Stomach (tissue), 9 donors: Measurements from ENCODE around the gene GPLD1. TPM values are rescaled to one million over a fixed set of nuclear protein-coding genes. Genes with fewer than 3 reads are reported as not detected.

Experiments used
- DNase-seq, 2 donors: peaks; one replicate each; pipeline versions ENCODE4 v3.0.0 to v3.0.0-alpha.2; 2013 to 2019
- H3K27ac ChIP-seq, 5 donors: fragments of 200-600 bp in 4 of 5; sonication (generic) in 4 of 5; one replicate each; pipeline ENCODE4 v1.5.1; 2013 to 2019; ENCODE audit warnings: mild to moderate bottlenecking in 1 of 5, moderate library complexity in 1 of 5
- H3K27me3 ChIP-seq, 3 donors: fragments of 200-600 bp; sonication (generic); one replicate each; pipeline ENCODE4 v1.5.1; 2017 to 2019; ENCODE audit warnings: mixed run types in 1 of 3
- H3K36me3 ChIP-seq, 4 donors: fragments of 200-600 bp; sonication (generic); 1 replicate in 3 of 4; 2 replicates in 1 of 4; pipeline ENCODE4 v1.5.1; 2016 to 2019
- H3K4me1 ChIP-seq, 4 donors: fragments of 200-600 bp; sonication (generic); one replicate each; pipeline ENCODE4 v1.5.1; 2016 to 2019
- H3K4me3 ChIP-seq, 4 donors: fragments of 200-600 bp; sonication (generic) in 3 of 4; one replicate each; pipeline ENCODE4 v1.5.1; 2016 to 2019; ENCODE audit warnings: mild to moderate bottlenecking in 1 of 4
- H3K9me3 ChIP-seq, 4 donors: fragments of 200-600 bp; sonication (generic); one replicate each; pipeline ENCODE4 v1.5.1; 2016 to 2019
- CTCF ChIP-seq, 7 experiments: fragments of 450-650 bp in 4 of 7; fragments of 200-600 bp in 3 of 7; sonication (generic) in 3 of 7; IDR thresholded peaks; one replicate each; pipeline ENCODE4 v1.5.1; 2016 to 2019; ENCODE audit warnings: antibody characterized with exemption in 7 of 7, control low read depth in 2 of 7, mild to moderate bottlenecking in 1 of 7
- EP300 ChIP-seq: sonication (generic); formaldehyde crosslinking; IDR thresholded peaks from one replicate; pipeline ENCODE4 v1.6.1; 2017; ENCODE audit warnings: antibody characterized with exemption
- POLR2A ChIP-seq, 4 donors: fragments of 450-650 bp; IDR thresholded peaks; one replicate each; pipeline ENCODE4 v1.6.1; 2016; ENCODE audit warnings: antibody characterized with exemption in 4 of 4, control low read depth in 2 of 4, mild to moderate bottlenecking in 1 of 4, moderate library complexity in 1 of 4
- POLR2AphosphoS5 ChIP-seq, 3 donors: sonication (generic); formaldehyde crosslinking; IDR thresholded peaks; one replicate each; pipeline ENCODE4 v1.6.1; 2016; ENCODE audit warnings: antibody characterized with exemption in 3 of 3
- WGBS, 5 donors: extraction: QIAGEN DNeasy Blood & Tissue Kit in 3 of 5; methylation state at CpG; one replicate each; pipeline versions ENCODE4 v1.1.5 to v1.1.7; 2013 to 2018; 5-methylcytosine and 5-hydroxymethylcytosine counted together
- intact Hi-C: fragments of 100-400 bp; cut with DNase I; formaldehyde crosslinking; loops from one replicate; pipeline ENCODE4 v1.15.1; 2023; ENCODE audit warnings: low total_unique reads
- polyA plus RNA-seq, 3 donors: library from polyadenylated mRNA; stranded (reverse); fragments of 200-250 nt; gene quantifications; one replicate each; pipeline ENCODE4 v1.2.3, GENCODE V29; 2013
- total RNA-seq, 5 donors: library from RNA; depleted of rRNA; stranded (reverse); fragments of >200 nt; gene quantifications; one replicate each; pipeline versions ENCODE4 v1.1.0 to v1.2.3, GENCODE V29; 2014 to 2016
- donor health status: healthy with polysubstance abuse.
- donor health status: Bipolar disorder and iron deficiency.
- donor health status: healthy.

GPLD1 gene
- total and polyA plus RNA-seq, 8 donors = 0.18 to 2.8 (median 0.44) TPM; not detected in 2

GRCh38 chr6:24428615-24429014 is 60.8 kb downstream of the GPLD1 start:
- no peaks in the 10 kb centered on the region for H3K27me3 ChIP-seq
- H3K36me3 ChIP-seq = peaks cover 11 to 54% (median 43%) of the 10 kb centered on the region in 4 donors
- H3K9me3 ChIP-seq = no peaks in the 10 kb centered on the region
- H3K4me3 ChIP-seq = no peak overlapping the region
- DNase-seq = no peak
- no peaks in the 10 kb centered on the region for H3K4me1 ChIP-seq
- no peak overlapping the region for H3K27ac ChIP-seq
- WGBS, 5 donors = 88 to 94% (median 92%) methylated on average over 2 of the region's 2 CpGs
- intact Hi-C loops = no loop called here
- no peak for TF ChIP-seq POLR2A (IDR thresholded peaks at IDR 0.05)
- TF ChIP-seq POLR2AphosphoS5 (IDR thresholded peaks at IDR 0.05) = no peak
- TF ChIP-seq EP300 = no peak
- TF ChIP-seq CTCF (IDR thresholded peaks at IDR 0.05) = no peak

- peaks cover 21 to 68% (median 57%) of the 10 kb centered on the region in 4 donors for H3K36me3 ChIP-seq
Observed at GRCh38 chr6:24426729-24427446, 62.5 kb downstream of the GPLD1 start.

GRCh38 chr6:24425091-24425490 is 64.3 kb downstream of the GPLD1 start:
- Histone ChIP-seq H3K4me3 (no peak overlapping the region), H3K27me3 (no peaks in the 10 kb centered on the region), H3K9me3 (no peaks in the 10 kb centered on the region), H3K4me1 (no peaks in the 10 kb centered on the region), H3K27ac (no peak overlapping the region), H3K36me3 (peaks cover 37 to 78% (median 73%) of the 10 kb centered on the region in 4 donors)
- WGBS, 5 donors = 77 to 88% (median 83%) methylated on average over 2 of the region's 2 CpGs
- DNase-seq = no peak
- intact Hi-C loops = no loop called here
- no peak for TF ChIP-seq CTCF (IDR thresholded peaks at IDR 0.05)
- TF ChIP-seq EP300 = no peak
- TF ChIP-seq POLR2AphosphoS5 (IDR thresholded peaks at IDR 0.05) = no peak
- TF ChIP-seq POLR2A (IDR thresholded peaks at IDR 0.05) = no peak

More at GRCh38 chr6:24426729-24427446, 62.5 kb downstream of the GPLD1 start:
- H3K9me3 ChIP-seq = no peaks in the 10 kb centered on the region
- no peak overlapping the region for H3K4me3 ChIP-seq
- intact Hi-C loops = no loop called here
- WGBS, 5 donors = 77 to 86% (median 84%) methylated on average over 10 of the region's 10 CpGs
- H3K27me3 ChIP-seq = no peaks in the 10 kb centered on the region
- no peak for DNase-seq
- no peaks in the 10 kb centered on the region for H3K4me1 ChIP-seq
- no peak overlapping the region for H3K27ac ChIP-seq
- TF ChIP-seq EP300 (no peak), POLR2AphosphoS5 (IDR thresholded peaks at IDR 0.05) (no peak), CTCF (IDR thresholded peaks at IDR 0.05) (no peak), POLR2A (IDR thresholded peaks at IDR 0.05) (no peak)

- peaks cover 68 to 100% (median 100%) of the 10 kb centered on the region in 4 donors for H3K36me3 ChIP-seq
- H3K27ac ChIP-seq = no peak overlapping the region
- DNase-seq = no peak
- H3K27me3 ChIP-seq = no peaks in the 10 kb centered on the region
- no peak overlapping the region for H3K4me3 ChIP-seq
- H3K9me3 ChIP-seq = no peaks in the 10 kb centered on the region
- no peaks in the 10 kb centered on the region for H3K4me1 ChIP-seq
- TF ChIP-seq EP300 (no peak), CTCF (IDR thresholded peaks at IDR 0.05) (no peak), POLR2AphosphoS5 (IDR thresholded peaks at IDR 0.05) (no peak), POLR2A (IDR thresholded peaks at IDR 0.05) (no peak)
- intact Hi-C loops = no loop called here
Observed at GRCh38 chr6:24419526-24419925, 69.9 kb downstream of the GPLD1 start.
